Measurements from ENCODE around the gene ITPR2. TPM values are rescaled to one million over a fixed set of nuclear protein-coding genes. Genes with fewer than 3 reads are reported as not detected.

ITPR2 gene
- total RNA-seq, 1 experiment from 2014 or later, result 26.0 TPM

- intact Hi-C loops (cut with micrococcal nuclease; ENCODE audit: unreplicated experiment), result no loop called here
- no peak overlapping the region for H3K4me2 ChIP-seq
- TF ChIP-seq CTCF (conservative IDR thresholded peaks at IDR 0.05) (no peak), EZH2 (IDR thresholded peaks at IDR 0.05; ENCODE audit: low read depth) (no peak)
- DNase-seq, result no peak
- ChIA-PET POLR2A (ENCODE audit: unreplicated experiment) (no interaction called here), CTCF (no interaction called here)
- H3K27me3 ChIP-seq (ENCODE audit: insufficient read depth, low read depth), result no peaks in the 10 kb centered on the region
- H3K9me3 ChIP-seq (ENCODE audit: insufficient read depth, low read depth), result no peaks in the 10 kb centered on the region
- no peaks in the 10 kb centered on the region for H3K79me2 ChIP-seq (ENCODE audit: low read depth)
- no peak overlapping the region for H3K4me3 ChIP-seq
- H3K27ac ChIP-seq, result no peak overlapping the region
- H2AFZ ChIP-seq, result no peak overlapping the region
- H4K20me1 ChIP-seq (ENCODE audit: insufficient read depth), result no peaks in the 10 kb centered on the region
- no peaks in the 10 kb centered on the region for H3F3A ChIP-seq (ENCODE audit: insufficient read depth, low read depth)
- no peaks in the 10 kb centered on the region for H3K36me3 ChIP-seq (ENCODE audit: low read depth)
- H3K4me1 ChIP-seq (replicated peaks; ENCODE audit: insufficient read depth), result peaks cover 5% of the 10 kb centered on the region; the same call in 1 of the 2 replicates
- H3K9me2 ChIP-seq (ENCODE audit: insufficient read depth), result 0 out of 2 replicates have a peak, but pooled peaks cover 3% of the 10 kb centered on the region
- BruUV-seq (replicated peaks), result no TSS peak
These were observed 404.6 kb downstream of the ITPR2 start for GRCh38 chr12:26428420-26428819.

GRCh38 chr12:26426652-26427051, 406.3 kb downstream of the ITPR2 start:
- BruUV-seq (replicated peaks), result no TSS peak
- H3K4me2 ChIP-seq, result no peak overlapping the region
- no peaks in the 10 kb centered on the region for H3K9me3 ChIP-seq (ENCODE audit: insufficient read depth, low read depth)
- DNase-seq, result no peak
- CTCF ChIA-PET, result interaction anchor here (0.6 kb wide), 1 partner anchor 879 kb away, joined by 5 read pairs; no protein-coding TSS in a partner anchor
- H4K20me1 ChIP-seq (ENCODE audit: insufficient read depth), result no peaks in the 10 kb centered on the region
- intact Hi-C loops (cut with micrococcal nuclease; ENCODE audit: unreplicated experiment), result no loop called here
- H3K36me3 ChIP-seq (ENCODE audit: low read depth), result no peaks in the 10 kb centered on the region
- H3K4me1 ChIP-seq (replicated peaks; ENCODE audit: insufficient read depth), result peaks cover 5% of the 10 kb centered on the region; the same call in 1 of the 2 replicates
- no peak overlapping the region for H3K27ac ChIP-seq
- no peaks in the 10 kb centered on the region for H3F3A ChIP-seq (ENCODE audit: insufficient read depth, low read depth)
- H2AFZ ChIP-seq, result no peak overlapping the region
- no peak for TF ChIP-seq CTCF (conservative IDR thresholded peaks at IDR 0.05)
- no peak for TF ChIP-seq EZH2 (IDR thresholded peaks at IDR 0.05; ENCODE audit: low read depth)
- no peaks in the 10 kb centered on the region for H3K27me3 ChIP-seq (ENCODE audit: insufficient read depth, low read depth)
- peaks cover 3% of the 10 kb centered on the region; the same call in 1 of the 2 replicates for H3K9me2 ChIP-seq (ENCODE audit: insufficient read depth)
- no peaks in the 10 kb centered on the region for H3K79me2 ChIP-seq (ENCODE audit: low read depth)
- POLR2A ChIA-PET (ENCODE audit: unreplicated experiment), result no interaction called here
- no peak overlapping the region for H3K4me3 ChIP-seq

GRCh38 chr12:26425587-26426260, 407.3 kb downstream of the ITPR2 start:
- ChIA-PET CTCF (no interaction called here), POLR2A (ENCODE audit: unreplicated experiment) (interaction anchor here (0.6 to 0.7 kb wide), 2 partner anchors 272 to 467 kb away, joined by 3 to 7 read pairs; no protein-coding TSS in a partner anchor)
- no peaks in the 10 kb centered on the region for H4K20me1 ChIP-seq (ENCODE audit: insufficient read depth)
- no peaks in the 10 kb centered on the region for H3K79me2 ChIP-seq (ENCODE audit: low read depth)
- no peaks in the 10 kb centered on the region for H3K9me3 ChIP-seq (ENCODE audit: insufficient read depth, low read depth)
- no peaks in the 10 kb centered on the region for H3K27me3 ChIP-seq (ENCODE audit: insufficient read depth, low read depth)
- TF ChIP-seq CTCF (conservative IDR thresholded peaks at IDR 0.05) (no peak), EZH2 (IDR thresholded peaks at IDR 0.05; ENCODE audit: low read depth) (no peak)
- H3K4me1 ChIP-seq (replicated peaks; ENCODE audit: insufficient read depth), result no peaks in the 10 kb centered on the region
- no peak for DNase-seq
- intact Hi-C loops (cut with micrococcal nuclease; ENCODE audit: unreplicated experiment), result no loop called here
- no peaks in the 10 kb centered on the region for H3F3A ChIP-seq (ENCODE audit: insufficient read depth, low read depth)
- H2AFZ ChIP-seq, result no peak overlapping the region
- no peaks in the 10 kb centered on the region for H3K36me3 ChIP-seq (ENCODE audit: low read depth)
- H3K4me3 ChIP-seq, result no peak overlapping the region
- H3K27ac ChIP-seq, result no peak overlapping the region
- H3K4me2 ChIP-seq, result no peak overlapping the region
- no TSS peak for BruUV-seq (replicated peaks)
- peaks cover 3% of the 10 kb centered on the region; the same call in 1 of the 2 replicates for H3K9me2 ChIP-seq (ENCODE audit: insufficient read depth)

Data from PC-9 (cell line).